Prostate gland (tissue), 2 donors: ENCODE data around the gene SLC22A13. TPM values are rescaled to one million over a fixed set of nuclear protein-coding genes. Genes with fewer than 3 reads are reported as not detected.
"Not testable (repeated sequence)": the region's sequence is repeated elsewhere in the genome, so short reads cannot be mapped to it uniquely, and the experiment has no call there.

ENCODE experiments used
- DNase-seq: peaks from one replicate; pipeline ENCODE4 v3.0.0-alpha.2; 2019; ENCODE audit warnings: low spot score
- H3K27ac ChIP-seq, 2 donors: fragments of 200-600 bp; sonication (generic); 2 replicates each; pipeline ENCODE4 v1.5.1; 2017 to 2019
- H3K27me3 ChIP-seq: fragments of 200-600 bp; sonication (generic); replicated peaks from 2 replicates; pipeline ENCODE4 v1.5.1; 2019; ENCODE audit not compliant: insufficient read depth
- H3K36me3 ChIP-seq, 2 donors: fragments of 200-600 bp; sonication (generic); 1 replicate in 1 of 2; 2 replicates in 1 of 2; pipeline versions ENCODE4 v1.5.1 to v1.8.1; 2017 to 2019
- H3K4me1 ChIP-seq: fragments of 200-600 bp; sonication (generic); replicated peaks from 2 replicates; pipeline ENCODE4 v1.5.1; 2019
- H3K4me3 ChIP-seq, 2 donors: fragments of 200-600 bp; sonication (generic); 2 replicates each; pipeline ENCODE4 v1.5.1; 2017 to 2019
- H3K9me3 ChIP-seq: fragments of 200-600 bp; sonication (generic); 2 replicates; pipeline ENCODE4 v1.5.1; 2017
- POLR2A ChIP-seq: fragments of 450-650 bp; IDR thresholded peaks from one replicate; pipeline ENCODE4 v1.6.1; 2016; ENCODE audit warnings: antibody characterized with exemption, mild to moderate bottlenecking
- POLR2AphosphoS5 ChIP-seq: sonication (generic); formaldehyde crosslinking; IDR thresholded peaks from one replicate; pipeline ENCODE4 v1.6.1; 2017; ENCODE audit warnings: antibody characterized with exemption
- WGBS: methylation state at CpG from one replicate; pipeline ENCODE4 v1.1.5; 2018; 5-methylcytosine and 5-hydroxymethylcytosine counted together
- intact Hi-C: fragments of 100-400 bp; cut with DNase I; formaldehyde crosslinking; loops from one replicate; pipeline ENCODE4 v1.14.2; 2022
- total RNA-seq, 2 donors: library from RNA; depleted of rRNA; stranded (reverse); fragments of >200 nt; gene quantifications; one replicate each; pipeline ENCODE4 v1.1.0, GENCODE V29; 2016
- TF ChIP-seq, protein P1 (sequence below), 4 experiments: fragments of 200-600 bp in 2 of 4; fragments of 450-650 bp in 2 of 4; sonication (generic) in 2 of 4; IDR thresholded peaks; 1 replicate in 3 of 4; 2 replicates in 1 of 4; pipeline ENCODE4 v1.5.1; 2016 to 2019; ENCODE audit warnings: antibody characterized with exemption in 4 of 4, mild to moderate bottlenecking in 2 of 4, moderate library complexity in 2 of 4

Gene SLC22A13
- total RNA-seq, 2 donors from 2014 or later = 1.6 TPM; not detected in 1

DNA sequence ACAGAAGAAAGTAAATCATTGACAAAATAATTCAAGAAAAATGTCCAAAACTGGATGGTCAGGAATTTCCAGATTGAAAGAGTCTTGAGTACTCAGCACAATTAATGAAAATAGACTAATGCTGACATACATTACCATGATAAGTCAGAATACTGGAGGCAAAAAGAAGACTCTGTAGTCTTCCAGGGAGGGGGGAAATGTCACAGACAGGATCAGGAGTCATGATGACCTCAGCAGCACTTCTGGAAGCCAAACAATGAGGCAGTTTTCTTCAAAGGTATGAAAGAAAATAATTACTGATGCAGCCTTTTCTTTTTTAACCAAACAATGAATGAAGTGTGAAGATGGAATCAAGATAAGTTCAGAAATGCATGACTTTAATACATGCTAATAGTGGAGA lies 30.1 kb upstream of the SLC22A13 start:
- no peaks in the 10 kb centered on the region for H3K27me3 ChIP-seq
- intact Hi-C loops = no loop called here
- no peaks in the 10 kb centered on the region for H3K9me3 ChIP-seq
- no peak for TF ChIP-seq POLR2AphosphoS5
- TF ChIP-seq POLR2A = no peak
- TF ChIP-seq, protein P1, sequence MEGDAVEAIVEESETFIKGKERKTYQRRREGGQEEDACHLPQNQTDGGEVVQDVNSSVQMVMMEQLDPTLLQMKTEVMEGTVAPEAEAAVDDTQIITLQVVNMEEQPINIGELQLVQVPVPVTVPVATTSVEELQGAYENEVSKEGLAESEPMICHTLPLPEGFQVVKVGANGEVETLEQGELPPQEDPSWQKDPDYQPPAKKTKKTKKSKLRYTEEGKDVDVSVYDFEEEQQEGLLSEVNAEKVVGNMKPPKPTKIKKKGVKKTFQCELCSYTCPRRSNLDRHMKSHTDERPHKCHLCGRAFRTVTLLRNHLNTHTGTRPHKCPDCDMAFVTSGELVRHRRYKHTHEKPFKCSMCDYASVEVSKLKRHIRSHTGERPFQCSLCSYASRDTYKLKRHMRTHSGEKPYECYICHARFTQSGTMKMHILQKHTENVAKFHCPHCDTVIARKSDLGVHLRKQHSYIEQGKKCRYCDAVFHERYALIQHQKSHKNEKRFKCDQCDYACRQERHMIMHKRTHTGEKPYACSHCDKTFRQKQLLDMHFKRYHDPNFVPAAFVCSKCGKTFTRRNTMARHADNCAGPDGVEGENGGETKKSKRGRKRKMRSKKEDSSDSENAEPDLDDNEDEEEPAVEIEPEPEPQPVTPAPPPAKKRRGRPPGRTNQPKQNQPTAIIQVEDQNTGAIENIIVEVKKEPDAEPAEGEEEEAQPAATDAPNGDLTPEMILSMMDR (IDR thresholded peaks at IDR 0.05) = no peak
- DNase-seq = no peak
- no peak overlapping the region for H3K27ac ChIP-seq
- H3K4me1 ChIP-seq = no peaks in the 10 kb centered on the region
- H3K4me3 ChIP-seq = no peak overlapping the region
- no peaks in the 10 kb centered on the region for H3K36me3 ChIP-seq

DNA sequence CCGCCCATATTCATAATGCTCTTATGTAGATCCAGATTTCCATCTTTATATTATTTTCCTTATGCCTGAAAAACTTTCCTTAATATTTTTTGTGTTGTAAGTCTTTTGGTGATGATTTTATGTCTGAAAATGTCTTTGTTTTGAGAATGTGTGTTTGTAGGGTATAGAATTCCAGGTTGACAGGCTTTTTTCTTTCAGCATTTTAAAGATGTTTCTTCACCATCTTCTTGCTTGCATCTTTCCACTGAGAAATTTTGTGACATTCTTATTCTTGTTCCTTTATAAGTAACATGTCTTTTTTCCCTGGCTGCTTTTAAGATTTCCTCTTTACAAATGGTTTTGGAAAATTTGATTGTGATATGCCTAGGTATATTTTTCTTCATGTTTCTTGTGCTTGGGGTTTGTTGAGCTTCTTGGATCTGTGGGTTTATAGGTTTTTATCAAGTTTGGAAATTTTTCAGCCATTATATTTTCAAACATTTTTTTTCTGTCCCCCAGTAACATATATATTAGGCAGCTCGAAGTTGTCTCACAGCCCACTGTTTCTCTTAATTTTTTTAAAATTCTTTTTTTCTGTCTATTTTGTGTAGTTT lies 27.1 kb upstream of the SLC22A13 start:
- Histone ChIP-seq H3K4me3 (no peak overlapping the region), H3K36me3 (no peaks in the 10 kb centered on the region), H3K4me1 (no peaks in the 10 kb centered on the region), H3K27ac (no peak overlapping the region), H3K9me3 (no peaks in the 10 kb centered on the region), H3K27me3 (no peaks in the 10 kb centered on the region)
- no peak for TF ChIP-seq POLR2A
- TF ChIP-seq, protein P1 (IDR thresholded peaks at IDR 0.05) = no peak
- no peak for TF ChIP-seq POLR2AphosphoS5
- DNase-seq = no peak
- 95% methylated on average over 2 of the region's 2 CpGs for WGBS
- intact Hi-C loops = no loop called here

DNA sequence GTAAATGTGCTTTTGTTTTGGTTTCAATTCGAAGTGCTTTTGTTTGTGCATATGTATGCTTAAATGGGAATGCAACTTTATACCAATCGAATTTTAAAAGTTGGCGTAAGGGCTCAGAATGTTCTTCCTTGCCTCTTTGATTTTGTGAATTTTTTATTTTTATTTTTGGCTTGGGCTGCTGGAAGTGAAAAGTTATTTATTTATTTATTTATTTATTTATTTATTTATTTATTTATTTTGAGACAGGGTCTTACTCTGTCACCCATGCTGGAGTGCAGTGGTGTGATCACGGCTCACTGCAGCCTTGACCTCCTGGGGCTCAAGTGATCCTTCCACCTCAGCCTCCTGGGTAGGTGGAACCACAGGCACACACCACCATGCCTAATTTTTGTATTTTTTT lies 22.8 kb upstream of the SLC22A13 start:
- H3K27me3 ChIP-seq, H3K4me1 ChIP-seq, H3K36me3 ChIP-seq, intact Hi-C loops, H3K4me3 ChIP-seq, H3K27ac ChIP-seq, H3K9me3 ChIP-seq, DNase-seq: not testable (repeated sequence)
- 98% methylated on average over 4 of the region's 4 CpGs for WGBS

DNA sequence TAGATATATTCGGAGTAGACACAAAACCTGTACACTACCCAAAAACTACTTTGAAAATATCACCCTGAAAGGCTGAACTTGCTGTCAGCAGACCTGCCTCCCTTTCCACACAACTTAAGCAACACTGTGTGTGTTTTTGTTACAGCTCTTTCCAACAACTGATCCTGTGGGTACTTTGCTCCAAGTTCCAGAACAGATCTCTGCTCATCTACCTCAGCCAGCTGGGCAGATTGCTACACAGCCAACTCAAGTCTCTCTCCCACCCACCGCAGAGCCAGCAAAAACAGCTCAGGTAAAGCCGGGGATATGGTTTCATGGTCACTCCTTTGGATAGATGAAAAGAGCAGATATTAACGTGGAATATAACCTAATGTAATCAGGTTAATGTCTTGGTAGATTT lies 19.7 kb upstream of the SLC22A13 start:
- no peak for TF ChIP-seq POLR2AphosphoS5
- no peak for TF ChIP-seq POLR2A
- TF ChIP-seq, protein P1 (IDR thresholded peaks at IDR 0.05) = no peak
- no peaks in the 10 kb centered on the region for H3K27me3 ChIP-seq
- H3K4me1 ChIP-seq = no peaks in the 10 kb centered on the region
- 94% methylated on average over 4 of the region's 4 CpGs for WGBS
- no peak overlapping the region for H3K27ac ChIP-seq
- intact Hi-C loops = loop anchor here (5.0 kb wide), 1 partner anchor 109 kb away; the partner anchor contains the start of genes ACAA1 and MYD88
- H3K4me3 ChIP-seq = no peak overlapping the region
- no peak for DNase-seq
- no peaks in the 10 kb centered on the region for H3K9me3 ChIP-seq
- no peaks in the 10 kb centered on the region for H3K36me3 ChIP-seq

DNA sequence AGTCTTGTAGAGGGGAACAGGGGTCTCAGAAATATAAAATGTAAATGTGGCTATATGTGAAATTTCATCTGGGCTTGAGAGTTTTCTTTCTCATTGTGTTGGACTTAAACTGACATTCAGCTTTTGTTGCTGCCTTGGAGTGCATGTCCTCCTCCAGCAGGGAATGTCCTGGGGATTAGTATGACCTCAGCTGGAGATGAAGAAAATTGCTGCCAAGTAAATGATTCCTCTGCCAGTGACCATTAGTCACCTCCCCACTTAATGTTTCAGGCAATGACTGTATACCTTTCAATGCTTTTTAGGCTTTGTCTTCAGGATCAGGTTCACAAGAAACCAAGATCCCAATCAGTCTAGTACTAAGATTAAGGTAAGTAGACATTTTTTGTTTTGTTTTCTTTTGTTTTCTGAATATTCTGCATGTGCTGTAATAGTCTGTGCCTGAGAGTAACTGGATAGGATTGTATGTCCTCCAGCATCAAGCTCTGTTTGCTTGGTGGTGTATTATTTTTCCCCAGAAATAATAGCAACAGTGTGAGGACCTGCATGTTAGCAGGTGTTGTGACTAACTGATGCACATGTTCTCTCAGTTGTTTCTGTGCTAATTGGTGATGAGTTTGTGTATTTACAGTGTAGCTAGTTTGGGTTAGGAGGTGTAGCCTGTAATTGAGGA lies 18.1 kb upstream of the SLC22A13 start:
- intact Hi-C loops = loop anchor here (5.0 kb wide), 1 partner anchor 110 kb away; the partner anchor contains the start of genes ACAA1 and MYD88
- TF ChIP-seq POLR2A (no peak), POLR2AphosphoS5 (no peak)
- TF ChIP-seq, protein P1 (IDR thresholded peaks at IDR 0.05) = peak in 1 of 4 experiments; percentile 27
- H3K27me3 ChIP-seq = no peaks in the 10 kb centered on the region
- H3K9me3 ChIP-seq = no peaks in the 10 kb centered on the region
- no peak overlapping the region for H3K27ac ChIP-seq
- no peak overlapping the region for H3K4me3 ChIP-seq
- DNase-seq = no peak
- H3K4me1 ChIP-seq = no peaks in the 10 kb centered on the region
- peaks cover 0 to under 1% of the 10 kb centered on the region in 2 donors for H3K36me3 ChIP-seq
